ENCODE data around the gene PLCE1.
"Not testable (repeated sequence)": the region's sequence is repeated elsewhere in the genome, so short reads cannot be mapped to it uniquely, and the experiment has no call there.

The PLCE1 gene

GRCh38 chr10:93993782-93994437, at the start of gene PLCE1:
Gene PLCE1, plus strand, starts transcription at chr10:93993931. Its CDS starts 37,116 bp downstream, at chr10:94031047.
- DNase-seq = peak; percentile 10 to 15

GRCh38 chr10:93945819-93946218, 47.9 kb upstream of the PLCE1 start:
- no peak for DNase-seq

GRCh38 chr10:93947055-93947454, 46.7 kb upstream of the PLCE1 start:
- no peak for DNase-seq

GRCh38 chr10:93947524-93947923, 46.2 kb upstream of the PLCE1 start:
- no peak for DNase-seq

GRCh38 chr10:93951905-93952304, 41.8 kb upstream of the PLCE1 start:
- DNase-seq = no peak

GRCh38 chr10:93954299-93954698, 39.4 kb upstream of the PLCE1 start:
- no peak for DNase-seq

- no peak for DNase-seq
Observed at GRCh38 chr10:93954726-93955363, 38.9 kb upstream of the PLCE1 start.

- no peak for DNase-seq
Observed at GRCh38 chr10:93958834-93959233, 34.9 kb upstream of the PLCE1 start.

GRCh38 chr10:93960988-93961387, 32.7 kb upstream of the PLCE1 start:
- not testable (repeated sequence) for DNase-seq

- DNase-seq = no peak
Observed at GRCh38 chr10:93962973-93963372, 30.8 kb upstream of the PLCE1 start.

- no peak for DNase-seq
Observed at GRCh38 chr10:93963434-93963833, 30.3 kb upstream of the PLCE1 start.

GRCh38 chr10:93965911-93966310, 27.8 kb upstream of the PLCE1 start:
- no peak for DNase-seq

GRCh38 chr10:93967756-93968155, 26.0 kb upstream of the PLCE1 start:
- DNase-seq = no peak

- no peak for DNase-seq
Observed at GRCh38 chr10:93968540-93968945, 25.2 kb upstream of the PLCE1 start.

GRCh38 chr10:93970433-93971010, 23.2 kb upstream of the PLCE1 start:
- DNase-seq = not testable (repeated sequence)

- no peak for DNase-seq
Observed at GRCh38 chr10:93973748-93974445, 19.8 kb upstream of the PLCE1 start.

GRCh38 chr10:93977442-93977841, 16.3 kb upstream of the PLCE1 start:
- no peak for DNase-seq

GRCh38 chr10:93980486-93980885, 13.2 kb upstream of the PLCE1 start:
- DNase-seq = no peak

- no peak for DNase-seq
Observed at GRCh38 chr10:93991114-93991513, 2.6 kb upstream of the PLCE1 start.

GRCh38 chr10:93991596-93992284, 2.0 kb upstream of the PLCE1 start:
- DNase-seq = peak in 1 of 2 donors; percentile 9

- DNase-seq = no peak
Observed at GRCh38 chr10:93992400-93993030, 1.2 kb upstream of the PLCE1 start.

GRCh38 chr10:93993414-93993781, 333 bp upstream of the PLCE1 start:
- no peak for DNase-seq

- DNase-seq = no peak
Observed at GRCh38 chr10:93994438-93994801, 689 bp downstream of the PLCE1 start.
